Skeletal muscle satellite cell (primary cell): ENCODE results near the gene DPEP3.

Experiments used
- H3K27me3 ChIP-seq: 2 replicates; pipeline ENCODE4 v1.7.0; 2013; ENCODE audit warnings: low read length; ENCODE audit not compliant: control insufficient read depth, insufficient read depth
- H3K36me3 ChIP-seq: 2 replicates; pipeline ENCODE4 v1.7.0; 2013; ENCODE audit warnings: mild to moderate bottlenecking, control low read depth, low read length; ENCODE audit not compliant: insufficient read depth
- H3K4me1 ChIP-seq: 2 replicates; pipeline ENCODE4 v1.7.0; 2013; ENCODE audit warnings: low read length; ENCODE audit not compliant: control insufficient read depth, insufficient read depth
- H3K4me2 ChIP-seq: 2 replicates; pipeline ENCODE4 v1.7.0; 2013; ENCODE audit warnings: mild to moderate bottlenecking, low read length
- H3K4me3 ChIP-seq: 2 replicates; pipeline ENCODE4 v1.7.0; 2013; ENCODE audit warnings: low read length
- H3K9ac ChIP-seq: 2 replicates; pipeline ENCODE4 v1.7.0; 2013; ENCODE audit warnings: mild to moderate bottlenecking, low read depth, low read length, moderate library complexity
- H3K9me3 ChIP-seq: replicated peaks from 2 replicates; pipeline ENCODE4 v1.7.0; 2013; ENCODE audit warnings: mild to moderate bottlenecking, control low read depth, low read length

The DPEP3 gene

GRCh38 chr16:67971111-67971510, 9.2 kb downstream of the DPEP3 start:
- Histone ChIP-seq H3K4me2 (no peak overlapping the region), H3K4me1 (peaks cover 18% of the 10 kb centered on the region), H3K27me3 (peaks cover 5% of the 10 kb centered on the region), H3K36me3 (peaks cover 3% of the 10 kb centered on the region), H3K9ac (no peak overlapping the region), H3K9me3 (no peaks in the 10 kb centered on the region), H3K4me3 (no peak overlapping the region)

GRCh38 chr16:67969254-67970039, 10.9 kb downstream of the DPEP3 start:
- H3K9ac ChIP-seq, result peak overlapping the region; percentile 98
- peak overlapping the region; percentile 82 for H3K4me2 ChIP-seq
- no peaks in the 10 kb centered on the region for H3K27me3 ChIP-seq
- H3K9me3 ChIP-seq, result no peaks in the 10 kb centered on the region
- peak overlapping the region; percentile 96 for H3K4me3 ChIP-seq
- peaks cover 15% of the 10 kb centered on the region for H3K36me3 ChIP-seq
- H3K4me1 ChIP-seq, result peaks cover 26% of the 10 kb centered on the region

GRCh38 chr16:67968400-67969253, 11.7 kb downstream of the DPEP3 start, which contains the start of gene SLC12A4:
TSS of gene SLC12A4 (minus strand) at chr16:67968637. CDS start at chr16:67968553, 84 bp downstream.
- peak within 1 kb of the TSS; percentile 96 for H3K4me3 ChIP-seq
- peaks cover 26% of the 10 kb centered on the region for H3K4me1 ChIP-seq
- no peaks in the 10 kb centered on the region for H3K27me3 ChIP-seq
- H3K9me3 ChIP-seq, result no peaks in the 10 kb centered on the region
- H3K9ac ChIP-seq, result peak within 1 kb of the TSS; percentile 98
- H3K4me2 ChIP-seq, result peak within 1 kb of the TSS; percentile 82
- H3K36me3 ChIP-seq, result peaks cover 16% of the 10 kb centered on the region

- peak overlapping the region; percentile 98 for H3K9ac ChIP-seq
- H3K9me3 ChIP-seq, result no peaks in the 10 kb centered on the region
- H3K27me3 ChIP-seq, result no peaks in the 10 kb centered on the region
- H3K4me3 ChIP-seq, result peak overlapping the region; percentile 96
- peaks cover 26% of the 10 kb centered on the region for H3K4me1 ChIP-seq
- H3K4me2 ChIP-seq, result peak overlapping the region; percentile 82
- peaks cover 22% of the 10 kb centered on the region for H3K36me3 ChIP-seq
These were observed 12.3 kb downstream of the DPEP3 start for GRCh38 chr16:67967958-67968399.

GRCh38 chr16:67967183-67967957, 12.9 kb downstream of the DPEP3 start:
- H3K4me3 ChIP-seq, result peak overlapping the region; percentile 96
- H3K9ac ChIP-seq, result peak overlapping the region; percentile 98
- no peaks in the 10 kb centered on the region for H3K9me3 ChIP-seq
- H3K4me2 ChIP-seq, result peak overlapping the region; percentile 82
- H3K4me1 ChIP-seq, result peaks cover 26% of the 10 kb centered on the region
- peaks cover 29% of the 10 kb centered on the region for H3K36me3 ChIP-seq
- no peaks in the 10 kb centered on the region for H3K27me3 ChIP-seq

GRCh38 chr16:67966549-67967182, 13.6 kb downstream of the DPEP3 start:
- Histone ChIP-seq H3K27me3 (no peaks in the 10 kb centered on the region), H3K4me1 (peaks cover 26% of the 10 kb centered on the region), H3K9ac (peak overlapping the region; percentile 98), H3K9me3 (no peaks in the 10 kb centered on the region), H3K4me2 (peak overlapping the region; percentile 82), H3K36me3 (peaks cover 36% of the 10 kb centered on the region), H3K4me3 (peak overlapping the region; percentile 96)

- Histone ChIP-seq H3K4me1 (peaks cover 30% of the 10 kb centered on the region), H3K9ac (peak overlapping the region; percentile 98), H3K9me3 (no peaks in the 10 kb centered on the region), H3K36me3 (peaks cover 43% of the 10 kb centered on the region), H3K27me3 (no peaks in the 10 kb centered on the region), H3K4me2 (peak overlapping the region; percentile 82), H3K4me3 (peak overlapping the region; percentile 96)
These were observed 14.4 kb downstream of the DPEP3 start for GRCh38 chr16:67965668-67966548.

- H3K36me3 ChIP-seq, result peaks cover 56% of the 10 kb centered on the region
- no peak overlapping the region for H3K9ac ChIP-seq
- no peak overlapping the region for H3K4me3 ChIP-seq
- H3K4me1 ChIP-seq, result peaks cover 43% of the 10 kb centered on the region
- H3K27me3 ChIP-seq, result no peaks in the 10 kb centered on the region
- H3K4me2 ChIP-seq, result peak overlapping the region; percentile 11
- no peaks in the 10 kb centered on the region for H3K9me3 ChIP-seq
These were observed 15.7 kb downstream of the DPEP3 start for GRCh38 chr16:67964477-67965131.

- Histone ChIP-seq H3K36me3 (peaks cover 63% of the 10 kb centered on the region), H3K9me3 (no peaks in the 10 kb centered on the region), H3K4me2 (no peak overlapping the region), H3K4me3 (no peak overlapping the region), H3K27me3 (no peaks in the 10 kb centered on the region), H3K9ac (no peak overlapping the region), H3K4me1 (peaks cover 46% of the 10 kb centered on the region)
These were observed 16.5 kb downstream of the DPEP3 start for GRCh38 chr16:67963662-67964321.
